ENCODE data around the gene ADAMTS6. TPM values are rescaled to one million over a fixed set of nuclear protein-coding genes. Genes with fewer than 3 reads are reported as not detected.

Gene ADAMTS6
- total and polyA plus RNA-seq, 2 experiments from 2014 or later = 0.78 to 2.0 TPM

DNA sequence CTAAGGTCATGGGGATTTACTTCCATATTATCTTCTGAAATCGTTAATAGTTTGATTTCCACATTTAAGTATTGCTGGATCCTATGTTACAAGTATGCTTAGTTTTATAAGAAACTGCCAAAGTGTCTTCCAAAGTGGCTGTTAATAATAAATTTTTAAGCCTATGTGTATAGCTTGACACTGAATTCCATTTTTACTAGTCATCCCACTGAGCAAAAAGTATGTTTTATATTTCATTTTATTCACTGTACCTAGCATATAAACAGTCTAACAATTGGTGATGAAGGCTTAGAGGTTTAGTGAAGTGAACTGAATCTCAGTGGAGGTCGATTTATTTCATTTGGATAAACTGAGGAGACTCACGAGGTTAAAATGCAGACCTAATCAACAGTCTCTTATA is 174.6 kb downstream of the ADAMTS6 start:
- H3K36me3 Mint-ChIP-seq (ENCODE audit: low read depth) = peaks cover 11% of the 10 kb centered on the region; the same call in 2 of the 3 replicates
- peaks cover 2% of the 10 kb centered on the region; the same call in 1 of the 3 replicates for H3K4me1 Mint-ChIP-seq
- Histone ChIP-seq H3K27me3 (ENCODE audit: insufficient read depth) (no peaks in the 10 kb centered on the region), H3K27ac (ENCODE audit: low read depth) (no peak overlapping the region), H3K9me2 (ENCODE audit: insufficient read depth) (no peaks in the 10 kb centered on the region; the same call in 1 of the 2 replicates), H4K20me1 (replicated peaks; ENCODE audit: insufficient read depth) (no peaks in the 10 kb centered on the region), H3K4me3 (no peak overlapping the region), H3K36me3 (ENCODE audit: insufficient read depth) (no peaks in the 10 kb centered on the region), H3K79me2 (replicated peaks; ENCODE audit: insufficient read depth) (no peaks in the 10 kb centered on the region), H2AFZ (no peak overlapping the region), H3K4me1 (ENCODE audit: insufficient read depth) (no peaks in the 10 kb centered on the region), H3F3A (replicated peaks; ENCODE audit: low read depth) (no peaks in the 10 kb centered on the region), H3K4me2 (no peak overlapping the region)
- no peak overlapping the region for H3K27ac Mint-ChIP-seq
- no peak for TF ChIP-seq JUNB (IDR thresholded peaks at IDR 0.05; ENCODE audit: unreplicated experiment)
- TF ChIP-seq EZH2phosphoT487 (IDR thresholded peaks at IDR 0.05; ENCODE audit: unreplicated experiment) = no peak
- TF ChIP-seq ZNF462 (CRISPR knock-in tag; IDR thresholded peaks at IDR 0.05) = no peak
- TF ChIP-seq, protein P1, sequence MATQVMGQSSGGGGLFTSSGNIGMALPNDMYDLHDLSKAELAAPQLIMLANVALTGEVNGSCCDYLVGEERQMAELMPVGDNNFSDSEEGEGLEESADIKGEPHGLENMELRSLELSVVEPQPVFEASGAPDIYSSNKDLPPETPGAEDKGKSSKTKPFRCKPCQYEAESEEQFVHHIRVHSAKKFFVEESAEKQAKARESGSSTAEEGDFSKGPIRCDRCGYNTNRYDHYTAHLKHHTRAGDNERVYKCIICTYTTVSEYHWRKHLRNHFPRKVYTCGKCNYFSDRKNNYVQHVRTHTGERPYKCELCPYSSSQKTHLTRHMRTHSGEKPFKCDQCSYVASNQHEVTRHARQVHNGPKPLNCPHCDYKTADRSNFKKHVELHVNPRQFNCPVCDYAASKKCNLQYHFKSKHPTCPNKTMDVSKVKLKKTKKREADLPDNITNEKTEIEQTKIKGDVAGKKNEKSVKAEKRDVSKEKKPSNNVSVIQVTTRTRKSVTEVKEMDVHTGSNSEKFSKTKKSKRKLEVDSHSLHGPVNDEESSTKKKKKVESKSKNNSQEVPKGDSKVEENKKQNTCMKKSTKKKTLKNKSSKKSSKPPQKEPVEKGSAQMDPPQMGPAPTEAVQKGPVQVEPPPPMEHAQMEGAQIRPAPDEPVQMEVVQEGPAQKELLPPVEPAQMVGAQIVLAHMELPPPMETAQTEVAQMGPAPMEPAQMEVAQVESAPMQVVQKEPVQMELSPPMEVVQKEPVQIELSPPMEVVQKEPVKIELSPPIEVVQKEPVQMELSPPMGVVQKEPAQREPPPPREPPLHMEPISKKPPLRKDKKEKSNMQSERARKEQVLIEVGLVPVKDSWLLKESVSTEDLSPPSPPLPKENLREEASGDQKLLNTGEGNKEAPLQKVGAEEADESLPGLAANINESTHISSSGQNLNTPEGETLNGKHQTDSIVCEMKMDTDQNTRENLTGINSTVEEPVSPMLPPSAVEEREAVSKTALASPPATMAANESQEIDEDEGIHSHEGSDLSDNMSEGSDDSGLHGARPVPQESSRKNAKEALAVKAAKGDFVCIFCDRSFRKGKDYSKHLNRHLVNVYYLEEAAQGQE (IDR thresholded peaks at IDR 0.05; ENCODE audit: unreplicated experiment) = no peak
- TF ChIP-seq, protein P2, sequence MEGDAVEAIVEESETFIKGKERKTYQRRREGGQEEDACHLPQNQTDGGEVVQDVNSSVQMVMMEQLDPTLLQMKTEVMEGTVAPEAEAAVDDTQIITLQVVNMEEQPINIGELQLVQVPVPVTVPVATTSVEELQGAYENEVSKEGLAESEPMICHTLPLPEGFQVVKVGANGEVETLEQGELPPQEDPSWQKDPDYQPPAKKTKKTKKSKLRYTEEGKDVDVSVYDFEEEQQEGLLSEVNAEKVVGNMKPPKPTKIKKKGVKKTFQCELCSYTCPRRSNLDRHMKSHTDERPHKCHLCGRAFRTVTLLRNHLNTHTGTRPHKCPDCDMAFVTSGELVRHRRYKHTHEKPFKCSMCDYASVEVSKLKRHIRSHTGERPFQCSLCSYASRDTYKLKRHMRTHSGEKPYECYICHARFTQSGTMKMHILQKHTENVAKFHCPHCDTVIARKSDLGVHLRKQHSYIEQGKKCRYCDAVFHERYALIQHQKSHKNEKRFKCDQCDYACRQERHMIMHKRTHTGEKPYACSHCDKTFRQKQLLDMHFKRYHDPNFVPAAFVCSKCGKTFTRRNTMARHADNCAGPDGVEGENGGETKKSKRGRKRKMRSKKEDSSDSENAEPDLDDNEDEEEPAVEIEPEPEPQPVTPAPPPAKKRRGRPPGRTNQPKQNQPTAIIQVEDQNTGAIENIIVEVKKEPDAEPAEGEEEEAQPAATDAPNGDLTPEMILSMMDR (conservative IDR thresholded peaks at IDR 0.05; ENCODE audit: low read depth in 2 of 2) = no peak
- no peak for TF ChIP-seq NANOG (IDR thresholded peaks at IDR 0.05; ENCODE audit: borderline replicate concordance)
- no peak for TF ChIP-seq ETS1 (IDR thresholded peaks at IDR 0.05)
- no peak for TF ChIP-seq CREB1 (CRISPR knock-in tag; IDR thresholded peaks at IDR 0.05; ENCODE audit: low read depth)
- no peak for TF ChIP-seq ZNF114 (CRISPR knock-in tag; IDR thresholded peaks at IDR 0.05)
- DNase-seq (ENCODE audit: low spot score) (no peak), ATAC-seq (no peak)
- peaks cover 12% of the 10 kb centered on the region for H3K9me3 Mint-ChIP-seq
- H3K27me3 Mint-ChIP-seq (ENCODE audit: insufficient read depth, low read depth, poor library complexity) = peaks cover 4% of the 10 kb centered on the region
- no peak overlapping the region for H3K4me3 Mint-ChIP-seq

Measured in GM23338 (cell line).